NCI-H187 (cell line): ENCODE results near the gene C6orf136.

ENCODE experiments used
- DNase-seq, 2 experiments: peaks; one replicate each; lab custom pipeline; 2025; lab: John Stamatoyannopoulos, UW

C6orf136 gene

GRCh38 chr6:30686908-30687658 lies 40.1 kb downstream of the C6orf136 start:
- DNase-seq = peak; percentile 84 to 86

- no peak for DNase-seq
Measured at GRCh38 chr6:30687659-30688431, 40.9 kb downstream of the C6orf136 start.

GRCh38 chr6:30688569-30688968 lies 41.6 kb downstream of the C6orf136 start:
- no peak for DNase-seq

GRCh38 chr6:30689022-30689865 lies 42.3 kb downstream of the C6orf136 start:
- no peak for DNase-seq

GRCh38 chr6:30689985-30690384 lies 43.1 kb downstream of the C6orf136 start:
- DNase-seq = no peak

GRCh38 chr6:30690403-30691207 lies 43.7 kb downstream of the C6orf136 start, which contains the start of gene NRM:
Gene NRM (minus strand): TSS chr6:30690984. CDS start chr6:30690974, 10 bp downstream.
- DNase-seq = peak; percentile 72 to 85

- no peak for DNase-seq
Measured at GRCh38 chr6:30691208-30691847, 44.4 kb downstream of the C6orf136 start.

GRCh38 chr6:30696432-30696831 lies 49.5 kb downstream of the C6orf136 start:
- no peak for DNase-seq

GRCh38 chr6:30700340-30700739 lies 53.4 kb downstream of the C6orf136 start:
- no peak for DNase-seq
